ENCODE results near the gene PRMT1.

PRMT1 gene

GRCh38 chr19:49677231-49677900 is at the start of gene PRMT1:
PRMT1 (plus strand) TSS chr19:49677271; CDS start chr19:49677281, 10 bp downstream.
- Histone ChIP-seq H3K9ac (peak within 1 kb of the TSS; percentile 92), H3K4me3 (ENCODE audit: low read depth, low read length) (peak within 1 kb of the TSS; percentile 81), H3K79me2 (peaks cover 18% of the 10 kb centered on the region), H3K4me2 (ENCODE audit: low read length) (peak within 1 kb of the TSS; percentile 94), H3K27me3 (ENCODE audit: control insufficient read depth, insufficient read depth, low read length) (no peaks in the 10 kb centered on the region), H3K36me3 (ENCODE audit: control insufficient read depth, insufficient read depth, low read length) (no peaks in the 10 kb centered on the region), H3K4me1 (peaks cover 18% of the 10 kb centered on the region), H3K9me3 (ENCODE audit: control insufficient read depth, low read length) (no peaks in the 10 kb centered on the region), H3K27ac (peak within 1 kb of the TSS; percentile 90), H2AFZ (peak within 1 kb of the TSS; percentile 76)
- TF ChIP-seq CTCF (IDR thresholded peaks at IDR 0.05): no peak

GRCh38 chr19:49629659-49630058 is 47.4 kb upstream of the PRMT1 start:
- Histone ChIP-seq H3K36me3 (ENCODE audit: control insufficient read depth, insufficient read depth, low read length) (no peaks in the 10 kb centered on the region), H3K9ac (no peak overlapping the region), H3K27ac (no peak overlapping the region), H3K27me3 (ENCODE audit: control insufficient read depth, insufficient read depth, low read length) (no peaks in the 10 kb centered on the region), H2AFZ (no peak overlapping the region), H3K9me3 (ENCODE audit: control insufficient read depth, low read length) (no peaks in the 10 kb centered on the region), H3K4me1 (peaks cover 6% of the 10 kb centered on the region), H3K4me2 (ENCODE audit: low read length) (no peak overlapping the region), H3K4me3 (ENCODE audit: low read depth, low read length) (no peak overlapping the region), H3K79me2 (no peaks in the 10 kb centered on the region)
- no peak for TF ChIP-seq CTCF (IDR thresholded peaks at IDR 0.05)

GRCh38 chr19:49631014-49631588 is 46.0 kb upstream of the PRMT1 start:
- Histone ChIP-seq H3K27ac (no peak overlapping the region), H2AFZ (no peak overlapping the region), H3K4me3 (ENCODE audit: low read depth, low read length) (no peak overlapping the region), H3K9ac (no peak overlapping the region), H3K4me1 (peaks cover 6% of the 10 kb centered on the region), H3K79me2 (no peaks in the 10 kb centered on the region), H3K4me2 (ENCODE audit: low read length) (no peak overlapping the region), H3K27me3 (ENCODE audit: control insufficient read depth, insufficient read depth, low read length) (no peaks in the 10 kb centered on the region), H3K36me3 (ENCODE audit: control insufficient read depth, insufficient read depth, low read length) (no peaks in the 10 kb centered on the region), H3K9me3 (ENCODE audit: control insufficient read depth, low read length) (no peaks in the 10 kb centered on the region)
- TF ChIP-seq CTCF (IDR thresholded peaks at IDR 0.05): no peak

- Histone ChIP-seq H3K4me1 (peaks cover 6% of the 10 kb centered on the region), H3K9me3 (ENCODE audit: control insufficient read depth, low read length) (no peaks in the 10 kb centered on the region), H3K9ac (no peak overlapping the region), H3K27me3 (ENCODE audit: control insufficient read depth, insufficient read depth, low read length) (no peaks in the 10 kb centered on the region), H3K79me2 (no peaks in the 10 kb centered on the region), H3K4me2 (ENCODE audit: low read length) (no peak overlapping the region), H3K27ac (peak overlapping the region; percentile 25), H3K36me3 (ENCODE audit: control insufficient read depth, insufficient read depth, low read length) (no peaks in the 10 kb centered on the region), H3K4me3 (ENCODE audit: low read depth, low read length) (no peak overlapping the region), H2AFZ (no peak overlapping the region)
- no peak for TF ChIP-seq CTCF (IDR thresholded peaks at IDR 0.05)
Measured at GRCh38 chr19:49631610-49632192, 45.4 kb upstream of the PRMT1 start.
